ENCODE measurements around the gene ELP4.

The ELP4 gene

DNA sequence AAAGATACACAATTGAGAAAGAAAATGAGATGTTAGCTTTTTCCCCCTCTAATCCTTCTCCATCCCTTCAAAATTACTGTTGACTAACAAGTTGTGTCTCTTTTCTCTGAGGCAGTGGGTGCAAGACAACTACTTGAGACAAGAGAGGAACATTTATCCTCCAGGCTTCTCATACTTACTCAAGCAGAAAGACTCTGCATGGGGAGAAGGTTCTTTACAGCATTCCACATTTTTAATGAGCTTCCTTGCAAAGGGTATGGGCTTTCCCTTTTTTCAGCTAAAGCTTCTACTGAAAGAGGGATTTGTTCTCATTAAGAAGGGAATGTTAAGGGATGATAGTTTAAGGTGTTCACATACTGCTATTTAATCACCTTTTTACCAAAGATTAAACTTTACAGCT is 253.7 kb downstream of the ELP4 start:
- TF ChIP-seq, protein P1, sequence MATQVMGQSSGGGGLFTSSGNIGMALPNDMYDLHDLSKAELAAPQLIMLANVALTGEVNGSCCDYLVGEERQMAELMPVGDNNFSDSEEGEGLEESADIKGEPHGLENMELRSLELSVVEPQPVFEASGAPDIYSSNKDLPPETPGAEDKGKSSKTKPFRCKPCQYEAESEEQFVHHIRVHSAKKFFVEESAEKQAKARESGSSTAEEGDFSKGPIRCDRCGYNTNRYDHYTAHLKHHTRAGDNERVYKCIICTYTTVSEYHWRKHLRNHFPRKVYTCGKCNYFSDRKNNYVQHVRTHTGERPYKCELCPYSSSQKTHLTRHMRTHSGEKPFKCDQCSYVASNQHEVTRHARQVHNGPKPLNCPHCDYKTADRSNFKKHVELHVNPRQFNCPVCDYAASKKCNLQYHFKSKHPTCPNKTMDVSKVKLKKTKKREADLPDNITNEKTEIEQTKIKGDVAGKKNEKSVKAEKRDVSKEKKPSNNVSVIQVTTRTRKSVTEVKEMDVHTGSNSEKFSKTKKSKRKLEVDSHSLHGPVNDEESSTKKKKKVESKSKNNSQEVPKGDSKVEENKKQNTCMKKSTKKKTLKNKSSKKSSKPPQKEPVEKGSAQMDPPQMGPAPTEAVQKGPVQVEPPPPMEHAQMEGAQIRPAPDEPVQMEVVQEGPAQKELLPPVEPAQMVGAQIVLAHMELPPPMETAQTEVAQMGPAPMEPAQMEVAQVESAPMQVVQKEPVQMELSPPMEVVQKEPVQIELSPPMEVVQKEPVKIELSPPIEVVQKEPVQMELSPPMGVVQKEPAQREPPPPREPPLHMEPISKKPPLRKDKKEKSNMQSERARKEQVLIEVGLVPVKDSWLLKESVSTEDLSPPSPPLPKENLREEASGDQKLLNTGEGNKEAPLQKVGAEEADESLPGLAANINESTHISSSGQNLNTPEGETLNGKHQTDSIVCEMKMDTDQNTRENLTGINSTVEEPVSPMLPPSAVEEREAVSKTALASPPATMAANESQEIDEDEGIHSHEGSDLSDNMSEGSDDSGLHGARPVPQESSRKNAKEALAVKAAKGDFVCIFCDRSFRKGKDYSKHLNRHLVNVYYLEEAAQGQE (IDR thresholded peaks at IDR 0.05; ENCODE audit: insufficient read depth in 1 of 2, low read depth in 2 of 2, low read length in 2 of 2) = no peak
- no peak for TF ChIP-seq SIN3A (IDR thresholded peaks at IDR 0.05; ENCODE audit: borderline replicate concordance, insufficient read depth, low read length)
- TF ChIP-seq TAF1 (IDR thresholded peaks at IDR 0.05; ENCODE audit: borderline replicate concordance, insufficient read depth, low read length) = no peak
- no peak for TF ChIP-seq POLR2AphosphoS5 (IDR thresholded peaks at IDR 0.05; ENCODE audit: low read depth, low read length)
- no peak for TF ChIP-seq FOXP2 (optimal IDR thresholded peaks at IDR 0.05; ENCODE audit: borderline replicate concordance, extremely low read depth, extremely low read length, insufficient read depth)

DNA sequence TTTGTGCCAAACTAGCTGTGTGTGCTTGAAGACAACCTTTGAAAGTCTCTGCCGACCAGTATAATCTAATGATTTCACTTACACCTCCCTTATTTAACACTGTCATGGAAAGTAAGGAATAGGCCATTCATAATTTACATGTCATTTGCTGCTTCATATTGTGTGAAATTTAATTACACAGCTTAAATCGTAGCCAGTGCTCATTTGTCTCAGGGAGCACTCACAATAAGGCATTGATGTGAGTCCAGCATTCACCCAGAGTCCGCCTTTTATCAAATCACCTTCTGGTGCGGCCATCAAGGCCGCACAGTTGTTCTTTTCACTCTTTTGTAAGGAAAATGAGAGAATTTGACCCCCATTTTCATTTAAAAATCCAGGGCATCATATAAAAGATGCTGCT is 254.7 kb downstream of the ELP4 start:
- TF ChIP-seq POLR2AphosphoS5 (IDR thresholded peaks at IDR 0.05; ENCODE audit: low read depth, low read length) (no peak), FOXP2 (optimal IDR thresholded peaks at IDR 0.05; ENCODE audit: borderline replicate concordance, extremely low read depth, extremely low read length, insufficient read depth) (no peak), TAF1 (IDR thresholded peaks at IDR 0.05; ENCODE audit: borderline replicate concordance, insufficient read depth, low read length) (no peak)
- TF ChIP-seq, protein P1 (IDR thresholded peaks at IDR 0.05; ENCODE audit: insufficient read depth in 1 of 2, low read depth in 2 of 2, low read length in 2 of 2) = no peak

DNA sequence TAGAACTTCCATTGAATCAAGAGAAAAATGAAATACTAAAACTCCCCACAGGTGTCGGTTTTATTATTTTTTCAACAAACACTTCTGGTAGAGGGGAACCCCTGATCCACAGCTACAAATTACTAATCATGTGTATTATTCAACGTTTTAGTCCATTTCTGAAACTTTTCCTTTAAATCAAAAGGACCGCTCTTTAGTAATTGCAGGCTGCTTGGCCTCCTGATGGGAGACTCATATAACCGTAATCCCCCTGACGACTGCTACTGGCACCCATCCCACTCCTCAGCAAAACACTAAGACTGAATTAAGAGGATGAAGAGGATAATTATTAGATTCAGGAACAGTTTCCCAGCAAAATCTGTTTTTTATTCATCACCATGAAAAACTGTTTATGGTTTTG is 255.2 kb downstream of the ELP4 start:
- TF ChIP-seq SIN3A (IDR thresholded peaks at IDR 0.05; ENCODE audit: borderline replicate concordance, insufficient read depth, low read length) = no peak
- TF ChIP-seq FOXP2 (optimal IDR thresholded peaks at IDR 0.05; ENCODE audit: borderline replicate concordance, extremely low read depth, extremely low read length, insufficient read depth) = no peak
- TF ChIP-seq TAF1 (IDR thresholded peaks at IDR 0.05; ENCODE audit: borderline replicate concordance, insufficient read depth, low read length) = no peak
- no peak for TF ChIP-seq POLR2AphosphoS5 (IDR thresholded peaks at IDR 0.05; ENCODE audit: low read depth, low read length)
- TF ChIP-seq, protein P1 (IDR thresholded peaks at IDR 0.05; ENCODE audit: insufficient read depth in 1 of 2, low read depth in 2 of 2, low read length in 2 of 2) = no peak

DNA sequence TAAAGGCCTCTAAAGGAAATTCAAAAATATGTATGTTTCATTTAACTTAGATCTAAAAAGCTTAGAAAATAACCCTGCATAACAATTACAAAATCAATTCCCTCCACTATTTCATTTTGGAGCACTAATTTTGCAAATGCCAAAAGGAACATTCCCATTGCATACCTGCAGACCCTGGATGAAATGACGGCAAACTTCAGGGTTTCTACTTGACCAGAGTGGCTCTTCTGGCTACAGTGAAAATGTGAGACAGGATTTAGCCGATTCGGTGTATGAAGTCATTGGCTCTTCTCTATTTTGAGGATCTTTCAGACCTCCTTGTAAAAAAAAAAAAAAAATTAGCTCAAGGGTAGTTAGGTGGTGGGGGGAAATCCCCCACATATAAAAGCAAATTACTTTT is 257.5 kb downstream of the ELP4 start:
- TF ChIP-seq SIN3A (IDR thresholded peaks at IDR 0.05; ENCODE audit: borderline replicate concordance, insufficient read depth, low read length) (no peak), TAF1 (IDR thresholded peaks at IDR 0.05; ENCODE audit: borderline replicate concordance, insufficient read depth, low read length) (no peak), FOXP2 (optimal IDR thresholded peaks at IDR 0.05; ENCODE audit: borderline replicate concordance, extremely low read depth, extremely low read length, insufficient read depth) (no peak), POLR2AphosphoS5 (IDR thresholded peaks at IDR 0.05; ENCODE audit: low read depth, low read length) (no peak)
- TF ChIP-seq, protein P1 (IDR thresholded peaks at IDR 0.05; ENCODE audit: insufficient read depth in 1 of 2, low read depth in 2 of 2, low read length in 2 of 2) = no peak

DNA sequence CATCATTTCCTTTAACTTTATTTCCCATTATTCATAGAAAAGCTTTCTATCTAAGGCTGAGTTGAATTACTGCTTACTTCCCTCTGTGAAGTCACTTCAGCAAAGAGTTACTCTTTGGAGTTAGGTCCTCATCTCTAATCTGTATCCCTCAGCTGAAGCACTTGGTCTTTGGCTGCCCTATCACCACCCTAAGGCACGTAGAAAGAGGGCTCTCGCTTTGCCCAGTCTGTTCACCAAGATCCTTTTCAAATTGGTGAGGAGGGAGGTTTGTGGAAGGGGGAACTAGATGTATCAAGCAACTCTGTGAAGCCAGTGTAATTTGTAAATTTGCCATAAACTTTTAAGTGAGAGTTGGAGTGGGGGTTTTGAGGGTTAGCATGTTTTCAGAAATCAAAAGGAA is 258.1 kb downstream of the ELP4 start:
- TF ChIP-seq SIN3A (IDR thresholded peaks at IDR 0.05; ENCODE audit: borderline replicate concordance, insufficient read depth, low read length) = no peak
- no peak for TF ChIP-seq FOXP2 (optimal IDR thresholded peaks at IDR 0.05; ENCODE audit: borderline replicate concordance, extremely low read depth, extremely low read length, insufficient read depth)
- TF ChIP-seq POLR2AphosphoS5 (IDR thresholded peaks at IDR 0.05; ENCODE audit: low read depth, low read length) = no peak
- TF ChIP-seq, protein P1 (IDR thresholded peaks at IDR 0.05; ENCODE audit: insufficient read depth in 1 of 2, low read depth in 2 of 2, low read length in 2 of 2) = no peak
